Right ventricle myocardium inferior (tissue), 1 donor: ENCODE measurements around the gene THADA. TPM values are rescaled to one million over a fixed set of nuclear protein-coding genes. Genes with fewer than 3 reads are reported as not detected.
"Not testable (repeated sequence)": the region's sequence is repeated elsewhere in the genome, so short reads cannot be mapped to it uniquely, and the experiment has no call there.

ENCODE experiments used
- ATAC-seq: fragments of 200-7000 bp; cut with Tn5 transposase; one replicate; pipeline ENCODE4 v1.9.1; 2020; ENCODE audit warnings: mild to moderate bottlenecking, moderate library complexity
- DNase-seq: peaks from one replicate; pipeline ENCODE4 v3.0.0; 2021; ENCODE audit errors: missing footprints
- intact Hi-C: fragments of 100-400 bp; cut with DNase I; formaldehyde crosslinking; loops from one replicate; pipeline ENCODE4 v1.11.0; 2022
- total RNA-seq: library from RNA; stranded (reverse); fragmentation: NEBNext Ultra II Directional; extraction: Animal tissue kit (Norgen Biotek cat#: 25700); gene quantifications from one replicate; pipeline ENCODE4 v1.2.1, GENCODE V29; 2021
- donor health status: DM: no; HTN: yes; CAD: no; lungs with severe emphysema.

Gene THADA
- total RNA-seq, 1 donor from 2014 or later = 10.5 TPM

- DNase-seq (no peak), ATAC-seq (peak; percentile 45)
- intact Hi-C loops = loop anchor here (5.0 kb wide), 1 partner anchor 70 kb away; no protein-coding TSS in a partner anchor
Observed at GRCh38 chr2:43412114-43412753, 183.6 kb downstream of the THADA start.

- ATAC-seq (no peak), DNase-seq (no peak)
- intact Hi-C loops = loop anchor here (5.0 kb wide), 1 partner anchor 68 kb away; no protein-coding TSS in a partner anchor
Observed at GRCh38 chr2:43410055-43410604, 185.7 kb downstream of the THADA start.

GRCh38 chr2:43408407-43409160 is 187.3 kb downstream of the THADA start:
- ATAC-seq (no peak), DNase-seq (no peak)
- intact Hi-C loops = no loop called here

GRCh38 chr2:43407935-43408334 is 187.9 kb downstream of the THADA start:
- intact Hi-C loops = no loop called here
- ATAC-seq (no peak), DNase-seq (no peak)

- DNase-seq = no peak
- no peak for ATAC-seq
- intact Hi-C loops = no loop called here
Observed at GRCh38 chr2:43406651-43407279, 189.1 kb downstream of the THADA start.

- DNase-seq (no peak), ATAC-seq (peak; percentile 63)
- intact Hi-C loops = no loop called here
Observed at GRCh38 chr2:43405829-43406228, 190.0 kb downstream of the THADA start.

GRCh38 chr2:43402452-43402937 is 193.3 kb downstream of the THADA start:
- ATAC-seq (no peak), DNase-seq (no peak)
- intact Hi-C loops = no loop called here

GRCh38 chr2:43402002-43402401 is 193.8 kb downstream of the THADA start:
- intact Hi-C loops = no loop called here
- no peak for DNase-seq

GRCh38 chr2:43400508-43400907 is 195.3 kb downstream of the THADA start:
- ATAC-seq (no peak), DNase-seq (no peak)
- intact Hi-C loops = no loop called here

More at GRCh38 chr2:43402002-43402401, 193.8 kb downstream of the THADA start:
- no peak for ATAC-seq

- ATAC-seq (peak; percentile 57), DNase-seq (no peak)
- intact Hi-C loops = no loop called here
Observed at GRCh38 chr2:43399515-43400264, 196.1 kb downstream of the THADA start.

GRCh38 chr2:43399098-43399497 is 196.7 kb downstream of the THADA start:
- intact Hi-C loops = no loop called here
- ATAC-seq (no peak), DNase-seq (no peak)

- DNase-seq (no peak), ATAC-seq (no peak)
- intact Hi-C loops = no loop called here
Observed at GRCh38 chr2:43397821-43398220, 198.0 kb downstream of the THADA start.

GRCh38 chr2:43397411-43397810 is 198.4 kb downstream of the THADA start:
- DNase-seq (no peak), ATAC-seq (no peak)
- intact Hi-C loops = no loop called here

GRCh38 chr2:43396344-43396743 is 199.5 kb downstream of the THADA start:
- ATAC-seq, intact Hi-C loops, DNase-seq: not testable (repeated sequence)

GRCh38 chr2:43393918-43394317 is 201.9 kb downstream of the THADA start:
- intact Hi-C loops = no loop called here
- no peak for ATAC-seq
- no peak for DNase-seq

GRCh38 chr2:43391878-43392215 is 204.0 kb downstream of the THADA start:
- DNase-seq (no peak), ATAC-seq (peak; percentile 35)
- intact Hi-C loops = no loop called here

- ATAC-seq (peak; percentile 32), DNase-seq (no peak)
- intact Hi-C loops = no loop called here
Observed at GRCh38 chr2:43391201-43391877, 204.5 kb downstream of the THADA start.
